H1 (cell line): Measurements from ENCODE around the gene WFDC8. TPM values are rescaled to one million over a fixed set of nuclear protein-coding genes. Genes with fewer than 3 reads are reported as not detected.

Experiments used
- CTCF ChIA-PET: fragments of 300-600 bp; sonication (Branson Sonifier 250); formaldehyde crosslinking; loops from one replicate; lab custom pipeline; 2021; ENCODE audit not compliant: partially characterized antibody; lab: Charles Lee
- POLR2A ChIA-PET: fragments of 300-600 bp; sonication (Branson Sonifier 250); formaldehyde crosslinking; loops from one replicate; lab custom pipeline; 2021; ENCODE audit warnings: inconsistent platforms; ENCODE audit not compliant: partially characterized antibody; lab: Charles Lee
- DNase-seq, 2 experiments: peaks; one replicate each; pipeline versions ENCODE4 v3.0.0 to v3.0.0-alpha.2; 2010 to 2022; ENCODE audit warnings: low spot score in 2 of 2, low read depth in 1 of 2, mixed read lengths in 1 of 2
- FAIRE-seq: peaks from 2 replicates; lab custom pipeline; 2011; peaks lifted over from hg19 to GRCh38; lab: Jason Lieb, UNC
- H2AFZ ChIP-seq: 2 replicates; pipeline ENCODE4 v1.8.1; 2012; ENCODE audit warnings: low read length, inconsistent platforms
- H2AK5ac ChIP-seq: 2 replicates; pipeline ENCODE4 v1.6.1; 2013; ENCODE audit warnings: low read depth, low read length
- H2BK120ac ChIP-seq: replicated peaks from 2 replicates; pipeline ENCODE3; 2013; ENCODE audit warnings: low read depth, low read length, inconsistent platforms
- H2BK12ac ChIP-seq: 2 replicates; pipeline ENCODE4 v1.6.1; 2013; ENCODE audit warnings: low read depth, low read length
- H2BK15ac ChIP-seq: 2 replicates; pipeline ENCODE4 v1.6.1; 2013; ENCODE audit warnings: low read length
- H2BK20ac ChIP-seq: 2 replicates; pipeline ENCODE4 v1.6.1; 2013; ENCODE audit warnings: low read length
- H2BK5ac ChIP-seq: 2 replicates; pipeline ENCODE4 v1.6.1; 2013; ENCODE audit warnings: low read depth, low read length
- H3K14ac ChIP-seq: 2 replicates; pipeline ENCODE4 v1.6.1; 2013; ENCODE audit warnings: inconsistent platforms; ENCODE audit not compliant: insufficient read length
- H3K18ac ChIP-seq: 2 replicates; pipeline ENCODE4 v1.6.1; 2013; ENCODE audit warnings: low read length; ENCODE audit errors: extremely low read depth
- H3K23ac ChIP-seq: 2 replicates; pipeline ENCODE4 v1.6.1; 2013; ENCODE audit warnings: inconsistent platforms; ENCODE audit not compliant: insufficient read length
- H3K23me2 ChIP-seq: 2 replicates; pipeline ENCODE4 v1.6.1; 2013; ENCODE audit warnings: low read depth, low read length
- H3K27ac ChIP-seq: 2 replicates; pipeline ENCODE4 v1.6.1; 2011; ENCODE audit warnings: low read depth, low read length, inconsistent platforms
- H3K27me3 ChIP-seq, 4 experiments: replicated peaks in 1 of 4; 1 replicate in 1 of 4; 2 replicates in 3 of 4; pipeline versions ENCODE4 v1.6.1 to v1.8.1; 2011 to 2013; ENCODE audit warnings: low read length in 3 of 4, mild to moderate bottlenecking in 3 of 4, inconsistent platforms in 2 of 4, mixed read lengths in 2 of 4, moderate library complexity in 1 of 4; ENCODE audit not compliant: control insufficient read depth in 3 of 4, insufficient read depth in 3 of 4; ENCODE audit errors: extremely low read depth in 1 of 4
- H3K36me3 ChIP-seq, 4 experiments: 2 replicates each; pipeline versions ENCODE4 v1.6.1 to v1.8.1; 2011 to 2013; ENCODE audit warnings: mild to moderate bottlenecking in 4 of 4, low read length in 3 of 4, moderate library complexity in 2 of 4, control low read depth in 1 of 4, inconsistent platforms in 1 of 4; ENCODE audit not compliant: insufficient read depth in 4 of 4, control insufficient read depth in 2 of 4
- H3K4ac ChIP-seq: replicated peaks from 2 replicates; pipeline ENCODE3; 2013; ENCODE audit warnings: low read length, low read depth, mixed read lengths, inconsistent platforms; ENCODE audit not compliant: insufficient read length
- H3K4me1 ChIP-seq, 4 experiments: replicated peaks in 1 of 4; 1 replicate in 1 of 4; 2 replicates in 3 of 4; pipeline versions ENCODE4 v1.6.1 to v1.8.1; 2011 to 2013; ENCODE audit warnings: low read length in 3 of 4, inconsistent platforms in 2 of 4, mixed read lengths in 1 of 4; ENCODE audit not compliant: insufficient read depth in 4 of 4, control insufficient read depth in 3 of 4
- H3K4me2 ChIP-seq, 2 experiments: 2 replicates each; pipeline versions ENCODE4 v1.6.1 to v1.8.1; 2011 to 2013; ENCODE audit warnings: low read depth in 2 of 2, low read length in 2 of 2, control low read depth in 1 of 2, inconsistent platforms in 1 of 2, mild to moderate bottlenecking in 1 of 2; ENCODE audit not compliant: insufficient read depth in 1 of 2
- H3K4me3 ChIP-seq, 4 experiments: fragments of 200-600, 300-600 bp in 1 of 4; sonication (generic), shearing (Covaris generic), sonication (Bioruptor Twin) in 1 of 4; 2 replicates each; pipeline versions ENCODE4 v1.5.1 to v1.8.1; 2011 to 2016; ENCODE audit warnings: low read length in 4 of 4, low read depth in 3 of 4, control low read depth in 2 of 4, inconsistent platforms in 2 of 4, mild to moderate bottlenecking in 2 of 4, mixed read lengths in 1 of 4, moderate library complexity in 1 of 4; ENCODE audit not compliant: insufficient read depth in 2 of 4; ENCODE audit errors: extremely low read depth in 1 of 4
- H3K56ac ChIP-seq: replicated peaks from 2 replicates; pipeline ENCODE3; 2013; ENCODE audit warnings: low read depth, mild to moderate bottlenecking, mixed read lengths, low read length, inconsistent platforms; ENCODE audit not compliant: insufficient read length
- H3K79me1 ChIP-seq: 2 replicates; pipeline ENCODE4 v1.6.1; 2013; ENCODE audit warnings: low read depth, low read length, control low read depth
- H3K79me2 ChIP-seq, 2 experiments: 2 replicates each; pipeline versions ENCODE4 v1.6.1 to v1.8.1; 2012 to 2013; ENCODE audit warnings: low read length in 2 of 2, mild to moderate bottlenecking in 2 of 2, inconsistent platforms in 1 of 2; ENCODE audit not compliant: insufficient read depth in 2 of 2, control insufficient read depth in 1 of 2
- H3K9ac ChIP-seq, 4 experiments: replicated peaks in 1 of 4; 1 replicate in 1 of 4; 2 replicates in 3 of 4; pipeline versions ENCODE4 v1.6.1 to v1.8.1; 2011 to 2013; ENCODE audit warnings: low read depth in 3 of 4, low read length in 3 of 4, control low read depth in 2 of 4, mild to moderate bottlenecking in 2 of 4, moderate library complexity in 2 of 4, inconsistent platforms in 1 of 4; ENCODE audit errors: extremely low read depth in 1 of 4
- H3K9me3 ChIP-seq, 2 experiments: 2 replicates each; pipeline versions ENCODE4 v1.6.1 to v1.8.1; 2012 to 2013; ENCODE audit warnings: mild to moderate bottlenecking in 2 of 2, moderate library complexity in 2 of 2, control low read depth in 1 of 2, inconsistent platforms in 1 of 2, low read depth in 1 of 2, low read length in 1 of 2, mixed read lengths in 1 of 2; ENCODE audit not compliant: insufficient read depth in 2 of 2
- H4K20me1 ChIP-seq, 2 experiments: replicated peaks in 1 of 2; 2 replicates each; pipeline versions ENCODE3 to v1.8.1; 2011 to 2013; ENCODE audit warnings: inconsistent platforms in 2 of 2, low read length in 2 of 2, mild to moderate bottlenecking in 1 of 2; ENCODE audit not compliant: insufficient read depth in 2 of 2, control insufficient read depth in 1 of 2
- H4K5ac ChIP-seq: 2 replicates; pipeline ENCODE4 v1.6.1; 2013; ENCODE audit warnings: low read length, low read depth, mixed read lengths, inconsistent platforms; ENCODE audit not compliant: insufficient read length
- H4K8ac ChIP-seq: 2 replicates; pipeline ENCODE4 v1.8.0; 2013; ENCODE audit warnings: mild to moderate bottlenecking, moderate library complexity, low read length, inconsistent platforms; ENCODE audit not compliant: insufficient read depth; ENCODE audit errors: extremely low read depth
- H4K91ac ChIP-seq: replicated peaks from 2 replicates; pipeline ENCODE3; 2013; ENCODE audit warnings: low read length, mixed read lengths, inconsistent platforms; ENCODE audit not compliant: insufficient read length
- ATF2 ChIP-seq: IDR thresholded peaks from 2 replicates; pipeline ENCODE4 v1.6.1; 2012; ENCODE audit warnings: low read length, inconsistent platforms
- ATF3 ChIP-seq: IDR thresholded peaks from 2 replicates; pipeline ENCODE4 v1.6.1; 2011; ENCODE audit warnings: low read depth, mild to moderate bottlenecking, low read length; ENCODE audit not compliant: insufficient read depth
- CBX8 ChIP-seq: fragments of 300-800, 300-1000 bp; sonication (generic); IDR thresholded peaks from 2 replicates; pipeline ENCODE4 v1.7.1; 2016; ENCODE audit warnings: low read depth, low read length, borderline replicate concordance
- FOSL1 ChIP-seq: IDR thresholded peaks from 2 replicates; pipeline ENCODE4 v1.6.1; 2011; ENCODE audit warnings: mild to moderate bottlenecking, low read depth, low read length, moderate library complexity; ENCODE audit not compliant: insufficient read depth
- POU5F1 ChIP-seq: IDR thresholded peaks from 2 replicates; pipeline ENCODE4 v1.6.1; 2011; ENCODE audit warnings: low read depth, mild to moderate bottlenecking, low read length, moderate library complexity
- RFX5 ChIP-seq: IDR thresholded peaks from 2 replicates; pipeline ENCODE4 v1.6.1; 2011; ENCODE audit warnings: low read depth, low read length, improper control_type of control experiment, borderline replicate concordance
- RXRA ChIP-seq: IDR thresholded peaks from 2 replicates; pipeline ENCODE4 v1.6.1; 2011; ENCODE audit warnings: low read depth, mild to moderate bottlenecking, low read length, moderate library complexity; ENCODE audit not compliant: insufficient read depth
- TBP ChIP-seq: IDR thresholded peaks from 2 replicates; pipeline ENCODE4 v1.6.1; 2011; ENCODE audit warnings: low read depth, low read length, improper control_type of control experiment
- WGBS, 2 experiments: shearing (Covaris generic) in 1 of 2; methylation state at CpG; one replicate each; pipeline versions ENCODE4 v1.1.6 to v1.1.7; 2013 to 2015; ENCODE audit warnings: low lambda C conversion rate in 2 of 2, mixed read lengths in 2 of 2, inconsistent platforms in 1 of 2, low coverage in 1 of 2, missing lambda C conversion rate in 1 of 2; ENCODE audit not compliant: insufficient replicate concordance in 2 of 2, insufficient coverage in 1 of 2, insufficient read length in 1 of 2; ENCODE audit errors: extremely low coverage in 1 of 2, missing lambda C conversion rate in 1 of 2; 5-methylcytosine and 5-hydroxymethylcytosine counted together
- polyA plus RNA-seq, 7 experiments: library from polyadenylated mRNA; depleted of rRNA in 3 of 7; stranded (reverse) in 5 of 7; unstranded in 2 of 7; fragments of >200 nt in 5 of 7; fragments of 200-250 nt in 2 of 7; gene quantifications; 1 replicate in 5 of 7; 2 replicates in 1 of 7; 4 replicates in 1 of 7; pipeline versions ENCODE4 v1.2.1 to v1.2.3, GENCODE V29; 2011 to 2013; ENCODE audit warnings: missing spikeins in 2 of 7, mixed read lengths in 2 of 7
- total RNA-seq: library from RNA; stranded (reverse); fragmentation: NEBNext Ultra II Directional; extraction: Animal tissue kit (Norgen Biotek cat#: 25700); gene quantifications from 2 replicates; pipeline ENCODE4 v1.2.1, GENCODE V29; 2021

Gene WFDC8
- total and polyA plus RNA-seq, 2 of the 8 experiments (the other 6 are each of a cell fraction or from before 2014, with no cell fraction given) = not detected

- no peak overlapping the region for H3K27ac ChIP-seq
- H2BK12ac ChIP-seq = 0 out of 2 replicates have a peak overlapping the region, but pooled peaks have one; percentile 4
- H3K18ac ChIP-seq = no peak overlapping the region
- H2BK20ac ChIP-seq = no peak overlapping the region
- no peak overlapping the region for H3K4me2 ChIP-seq
- no peak overlapping the region for H3K23ac ChIP-seq
- no peak for TF ChIP-seq RXRA
- no peak for TF ChIP-seq RFX5
- TF ChIP-seq POU5F1 = no peak
- TF ChIP-seq TBP = no peak
- TF ChIP-seq FOSL1 = no peak
- TF ChIP-seq CBX8 = no peak
- no peak for TF ChIP-seq ATF3
- no peak for TF ChIP-seq ATF2
- H3K4me1 ChIP-seq = peaks cover 0 to 5% (median 0%) of the 10 kb centered on the region in 4 experiments; a peak in 1 of 7 replicates
- H3K23me2 ChIP-seq = peaks cover 3% of the 10 kb centered on the region; the same call in 1 of the 2 replicates
- CTCF ChIA-PET = interaction anchor here (0.6 to 2.3 kb wide), 12 partner anchors 9 to 254 kb away, joined by 3 to 54 read pairs (median 4); no protein-coding TSS in a partner anchor
- no peak overlapping the region for H4K91ac ChIP-seq
- H4K5ac ChIP-seq = no peak overlapping the region
- 87% methylated on average over 3 of the region's 3 CpGs; no CpG with 5 or more reads in 1 of the 2 experiments for WGBS, 2 experiments
- DNase-seq (no peak), FAIRE-seq (no peak)
- no peak overlapping the region for H3K4ac ChIP-seq
- POLR2A ChIA-PET = interaction anchor here (0.8 to 1.7 kb wide), 2 partner anchors 14 to 226 kb away, joined by 3 to 8 read pairs; no protein-coding TSS in a partner anchor
- H3K4me3 ChIP-seq = no peak overlapping the region
- no peak overlapping the region for H2BK120ac ChIP-seq
- no peaks in the 10 kb centered on the region for H3K79me2 ChIP-seq
- H3K36me3 ChIP-seq = no peaks in the 10 kb centered on the region
- H4K8ac ChIP-seq = no peak overlapping the region
- no peak overlapping the region for H2BK15ac ChIP-seq
- H3K79me1 ChIP-seq = no peaks in the 10 kb centered on the region
- H3K9me3 ChIP-seq = no peaks in the 10 kb centered on the region
- H2AK5ac ChIP-seq = no peak overlapping the region
- peak overlapping the region; percentile 63; the same call in 1 of the 2 replicates for H2AFZ ChIP-seq
- H3K27me3 ChIP-seq = no peaks in the 10 kb centered on the region
- H3K14ac ChIP-seq = no peak overlapping the region
- no peak overlapping the region for H2BK5ac ChIP-seq
- no peaks in the 10 kb centered on the region for H4K20me1 ChIP-seq
- H3K9ac ChIP-seq = no peak overlapping the region
- no peak overlapping the region for H3K56ac ChIP-seq
These were observed 33.7 kb downstream of the WFDC8 start for GRCh38 chr20:45545351-45545750.
